HepG2 (cell line): ENCODE data around the gene RNF135. TPM values are rescaled to one million over a fixed set of nuclear protein-coding genes. Genes with fewer than 3 reads are reported as not detected.

Experiments
- ATAC-seq: fragments of 200-7000 bp; cut with Tn5 transposase; 3 replicates; pipeline ENCODE4 v1.9.1; 2020; ENCODE audit warnings: mild to moderate bottlenecking, moderate library complexity
- BruUV-seq: library from RNA; stranded (reverse); fragments of 400-500 nt; replicated peaks from 2 replicates; lab custom pipeline; 2021; lab: Mats Ljungman, UMichigan
- CTCF ChIA-PET: fragments of 300-600 bp; formaldehyde crosslinking; extraction: SDS; loops from one replicate; lab custom pipeline; 2021; ENCODE audit warnings: low total read pairs, inconsistent platforms, low intra/inter-chr PET ratio; lab: Yijun Ruan, JAX
- POLR2A ChIA-PET: fragments of 350-600 bp; sonication (Branson Sonifier 250); formaldehyde crosslinking; loops from one replicate; lab custom pipeline; 2020; ENCODE audit warnings: antibody characterized with exemption, inconsistent platforms; lab: Yijun Ruan, JAX
- DNase-seq: peaks from one replicate; pipeline ENCODE4 v3.0.0-alpha.2; 2015; ENCODE audit warnings: low spot score
- FAIRE-seq: peaks from 3 replicates; lab custom pipeline; 2011; peaks lifted over from hg19 to GRCh38; lab: Jason Lieb, UNC
- H2AFZ ChIP-seq: one replicate; pipeline ENCODE4 v1.6.1; 2011; ENCODE audit warnings: low read length, inconsistent platforms
- H3K27ac ChIP-seq: fragments of 300-600 bp; 3 replicates; pipeline ENCODE4 v1.8.0; 2011; ENCODE audit warnings: mixed run types, mild to moderate bottlenecking, mixed read lengths, low read length, inconsistent platforms; ENCODE audit not compliant: insufficient read depth; ENCODE audit errors: extremely low read length
- H3K27me3 ChIP-seq, 2 experiments: fragments of 200-600 bp in 1 of 2; 2 replicates in 1 of 2; 3 replicates in 1 of 2; pipeline versions ENCODE4 v1.6.0 to v1.8.0; 2011; ENCODE audit warnings: low read length in 2 of 2, mild to moderate bottlenecking in 2 of 2, moderate library complexity in 2 of 2, inconsistent platforms in 1 of 2; ENCODE audit not compliant: insufficient read depth in 2 of 2, control insufficient read depth in 1 of 2
- H3K36me3 ChIP-seq, 2 experiments: fragments of 200-600 bp in 1 of 2; replicated peaks in 1 of 2; 2 replicates in 1 of 2; 3 replicates in 1 of 2; pipeline versions ENCODE4 v1.5.1 to v1.8.0; 2011; ENCODE audit warnings: low read length in 2 of 2, inconsistent platforms in 1 of 2; ENCODE audit not compliant: insufficient read depth in 2 of 2, control insufficient read depth in 1 of 2
- H3K4me1 ChIP-seq: 2 replicates; pipeline ENCODE4 v1.5.1; 2012; ENCODE audit warnings: low read length, inconsistent platforms; ENCODE audit not compliant: insufficient read depth
- H3K4me2 ChIP-seq: 2 replicates; pipeline ENCODE4 v1.6.0; 2011; ENCODE audit warnings: low read depth, low read length, inconsistent platforms
- H3K4me3 ChIP-seq, 3 experiments: fragments of 200-600 bp in 1 of 3; sonication (generic), shearing (Covaris generic) in 1 of 3; replicated peaks in 1 of 3; 2 replicates each; pipeline ENCODE4 v1.5.1; 2011 to 2016; ENCODE audit warnings: low read length in 3 of 3, inconsistent platforms in 2 of 3, low read depth in 2 of 3, mild to moderate bottlenecking in 2 of 3, control low read depth in 1 of 3, mixed read lengths in 1 of 3; ENCODE audit not compliant: insufficient read depth in 1 of 3
- H3K79me2 ChIP-seq: one replicate; pipeline ENCODE4 v1.6.1; 2011; ENCODE audit warnings: low read length, inconsistent platforms; ENCODE audit not compliant: insufficient read depth
- H3K9ac ChIP-seq: 2 replicates; pipeline ENCODE4 v1.6.0; 2011; ENCODE audit warnings: mild to moderate bottlenecking, low read depth, low read length, inconsistent platforms; ENCODE audit not compliant: insufficient read depth
- H3K9me3 ChIP-seq: 2 replicates; pipeline ENCODE4 v1.5.1; 2012; ENCODE audit warnings: mild to moderate bottlenecking, low read length
- H4K20me1 ChIP-seq: 2 replicates; pipeline ENCODE4 v1.6.0; 2011; ENCODE audit warnings: inconsistent platforms, mild to moderate bottlenecking, low read length, moderate library complexity; ENCODE audit not compliant: insufficient read depth
- ATF7-NPFF ChIP-seq: sonication (generic); formaldehyde crosslinking; IDR thresholded peaks from 2 replicates; pipeline ENCODE4 v1.8.1; 2023; ENCODE audit warnings: mild to moderate bottlenecking, low read depth, missing genetic modification reagents, moderate library complexity
- DNMT3B ChIP-seq: conservative IDR thresholded peaks from 2 replicates; pipeline ENCODE4 v1.6.1; 2016; ENCODE audit warnings: missing biosample characterization, control low read depth
- FOXA1 ChIP-seq, 2 experiments: fragments of 450-650 bp in 1 of 2; sonication (generic) in 1 of 2; formaldehyde crosslinking in 1 of 2; IDR thresholded peaks; 2 replicates each; pipeline versions ENCODE4 v1.4.0 to v1.6.1; 2016 to 2020; ENCODE audit warnings: missing genetic modification reagents in 1 of 2
- JUND ChIP-seq: sonication (generic); formaldehyde crosslinking; IDR thresholded peaks from 2 replicates; pipeline ENCODE4 v1.8.0; 2022; ENCODE audit warnings: mild to moderate bottlenecking, missing genetic modification reagents
- MATR3 ChIP-seq: sonication (generic); formaldehyde crosslinking; IDR thresholded peaks from 2 replicates; pipeline ENCODE4 v1.4.0; 2020; ENCODE audit warnings: missing genetic modification reagents
- MEF2D ChIP-seq: sonication (generic); formaldehyde crosslinking; IDR thresholded peaks from 2 replicates; pipeline ENCODE4 v1.5.1; 2020; ENCODE audit warnings: mild to moderate bottlenecking, missing genetic modification reagents
- PBX3 ChIP-seq: sonication (generic); formaldehyde crosslinking; IDR thresholded peaks from 2 replicates; pipeline ENCODE4 v1.8.1; 2023; ENCODE audit warnings: missing genetic modification reagents, inconsistent platforms, borderline replicate concordance
- PRPF4 ChIP-seq: fragments of 200-400 bp; formaldehyde crosslinking; IDR thresholded peaks from 2 replicates; pipeline ENCODE4 v1.6.1; 2016; ENCODE audit warnings: low read length, low read depth; ENCODE audit not compliant: poor library complexity, severe bottlenecking
- SIX4 ChIP-seq: sonication (generic); formaldehyde crosslinking; IDR thresholded peaks from 2 replicates; pipeline ENCODE4 v1.4.0; 2020; ENCODE audit warnings: missing genetic modification reagents
- TBL1XR1 ChIP-seq: fragments of 150-350 bp; IDR thresholded peaks from 2 replicates; pipeline ENCODE4 v1.6.1; 2014; ENCODE audit warnings: borderline replicate concordance, low read length; ENCODE audit not compliant: partially characterized antibody
- ZBTB7A ChIP-seq: sonication (generic); formaldehyde crosslinking; IDR thresholded peaks from 2 replicates; pipeline ENCODE4 v1.8.0; 2022; ENCODE audit warnings: mild to moderate bottlenecking, missing genetic modification reagents
- ZNF121 ChIP-seq: sonication (generic); formaldehyde crosslinking; IDR thresholded peaks from 2 replicates; pipeline ENCODE4 v1.5.0; 2020; ENCODE audit warnings: mild to moderate bottlenecking, missing genetic modification reagents
- ZNF280D ChIP-seq: sonication (generic); formaldehyde crosslinking; IDR thresholded peaks from 2 replicates; pipeline ENCODE4 v1.5.1; 2020; ENCODE audit warnings: mild to moderate bottlenecking, missing genetic modification reagents
- ZNF33A ChIP-seq: sonication (generic); formaldehyde crosslinking; IDR thresholded peaks from 2 replicates; pipeline ENCODE4 v1.5.1; 2020; ENCODE audit warnings: missing genetic modification reagents, mild to moderate bottlenecking, moderate library complexity, borderline replicate concordance
- ZNF34 ChIP-seq: sonication (generic); formaldehyde crosslinking; IDR thresholded peaks from 2 replicates; pipeline ENCODE4 v1.4.0; 2020; ENCODE audit warnings: mild to moderate bottlenecking, missing genetic modification reagents, borderline replicate concordance
- ZSCAN25 ChIP-seq: sonication (generic); formaldehyde crosslinking; IDR thresholded peaks from 2 replicates; pipeline ENCODE4 v1.8.0; 2022; ENCODE audit warnings: mild to moderate bottlenecking, missing genetic modification reagents
- WGBS: methylation state at CpG from one replicate; pipeline ENCODE4 v1.1.6; 2017; ENCODE audit warnings: low lambda C conversion rate; 5-methylcytosine and 5-hydroxymethylcytosine counted together
- in situ Hi-C: cut with HindIII; loops from 2 replicates; pipeline ENCODE4 v1.10.0; 2017; ENCODE audit warnings: low pct_unique_long_range_greater_than_20kb; ENCODE audit not compliant: extremely low pct_ligation_motif_present
- intact Hi-C: fragments of 100-400 bp; cut with micrococcal nuclease; formaldehyde crosslinking; loops from one replicate; pipeline ENCODE4 v1.10.0; 2022; ENCODE audit not compliant: unreplicated experiment
- polyA plus RNA-seq, 8 experiments: library from polyadenylated mRNA; depleted of rRNA in 3 of 8; stranded (reverse) in 7 of 8; unstranded in 1 of 8; fragments of >200 nt; fragmentation: Illumina TruSeq in 4 of 8; extraction: Trizol in 4 of 8; gene quantifications; 2 replicates each; pipeline versions ENCODE4 v1.2.1 to v1.2.3, GENCODE V29; 2011 to 2016; ENCODE audit warnings: low read depth in 4 of 8, missing spikeins in 1 of 8, mixed read lengths in 1 of 8; ENCODE audit not compliant: insufficient read depth in 1 of 8
- total RNA-seq, 5 experiments: library from RNA; depleted of rRNA; stranded (reverse); fragments of >200 nt; fragmentation: Illumina TruSeq; extraction: Trizol; gene quantifications; 2 replicates each; pipeline ENCODE4 v1.2.3, GENCODE V29; 2016; ENCODE audit warnings: low read depth in 1 of 5

The RNF135 gene
- total and polyA plus RNA-seq, 2 of the 13 experiments (the other 11 are each of a cell fraction or from before 2014, with no cell fraction given): not detected

- no peak for TF ChIP-seq ATF7-NPFF
- no peak for TF ChIP-seq JUND (CRISPR knock-in tag)
- TF ChIP-seq ZSCAN25 (CRISPR knock-in tag): no peak
- no peak for TF ChIP-seq DNMT3B (CRISPR knock-in tag)
- no peak for TF ChIP-seq MATR3 (CRISPR knock-in tag)
- TF ChIP-seq TBL1XR1: no peak
- TF ChIP-seq ZNF121: no peak
- ATAC-seq: no peak
- no peak overlapping the region for H3K9ac ChIP-seq
- no peak overlapping the region for H2AFZ ChIP-seq
- in situ Hi-C loops: no loop called here
- H3K36me3 ChIP-seq: no peaks in the 10 kb centered on the region
- H3K27ac ChIP-seq: no peak overlapping the region
- POLR2A ChIA-PET: no interaction called here
- no peak for DNase-seq
- H3K4me1 ChIP-seq: peaks cover 8% of the 10 kb centered on the region
- CTCF ChIA-PET: no interaction called here
- no peak overlapping the region for H3K4me2 ChIP-seq
- 67% methylated on average over 5 of the region's 5 CpGs for WGBS
- no peaks in the 10 kb centered on the region for H3K27me3 ChIP-seq
- intact Hi-C loops: no loop called here
- BruUV-seq: no TSS peak
- no peaks in the 10 kb centered on the region for H3K79me2 ChIP-seq
- no peaks in the 10 kb centered on the region for H3K9me3 ChIP-seq
- H3K4me3 ChIP-seq: no peak overlapping the region
- H4K20me1 ChIP-seq: no peaks in the 10 kb centered on the region
- no peak for FAIRE-seq
Observed at GRCh38 chr17:30933966-30934365, 36.9 kb upstream of the RNF135 start.

GRCh38 chr17:30939051-30939689 is 31.7 kb upstream of the RNF135 start:
- WGBS: 81% methylated on average over 13 of the region's 13 CpGs
- ChIA-PET CTCF (no interaction called here), POLR2A (no interaction called here)
- intact Hi-C loops (no loop called here), in situ Hi-C loops (no loop called here)
- no peak for FAIRE-seq
- Histone ChIP-seq H3K4me2 (no peak overlapping the region), H2AFZ (no peak overlapping the region), H3K27me3 (no peaks in the 10 kb centered on the region), H4K20me1 (no peaks in the 10 kb centered on the region), H3K79me2 (no peaks in the 10 kb centered on the region), H3K9me3 (no peaks in the 10 kb centered on the region), H3K27ac (no peak overlapping the region), H3K36me3 (no peaks in the 10 kb centered on the region), H3K9ac (no peak overlapping the region), H3K4me1 (no peaks in the 10 kb centered on the region), H3K4me3 (no peak overlapping the region)
- no peak for ATAC-seq
- DNase-seq: no peak
- BruUV-seq: no TSS peak
- no peak for TF ChIP-seq SIX4
- TF ChIP-seq FOXA1 (IDR thresholded peaks at IDR 0.05): no peak
- TF ChIP-seq FOXA1 (CRISPR knock-in tag; IDR thresholded peaks at IDR 0.05): no peak
- no peak for TF ChIP-seq ZNF34 (CRISPR knock-in tag)
- TF ChIP-seq ZNF280D (CRISPR knock-in tag): no peak
- TF ChIP-seq PBX3 (CRISPR knock-in tag): no peak
- no peak for TF ChIP-seq ZBTB7A (CRISPR knock-in tag)
- no peak for TF ChIP-seq ZNF33A (CRISPR knock-in tag)
- TF ChIP-seq MEF2D (CRISPR knock-in tag): no peak
- TF ChIP-seq PRPF4: no peak
